Adrenal gland (tissue), 5 donors: Measurements from ENCODE around the gene ADGRF3.

ENCODE experiments used
- CTCF ChIP-seq, 6 experiments: fragments of 450-650 bp in 4 of 6; fragments of 200-600 bp in 2 of 6; sonication (generic) in 1 of 6; IDR thresholded peaks; 1 replicate in 5 of 6; 2 replicates in 1 of 6; pipeline versions ENCODE4 v1.5.1 to v1.8.0; 2016 to 2021; ENCODE audit warnings: antibody characterized with exemption in 6 of 6, mild to moderate bottlenecking in 2 of 6, moderate library complexity in 1 of 6
- POLR2A ChIP-seq, 2 donors: fragments of 450-650 bp; IDR thresholded peaks; one replicate each; pipeline ENCODE4 v1.6.1; 2017; ENCODE audit warnings: antibody characterized with exemption in 2 of 2, mild to moderate bottlenecking in 2 of 2, moderate library complexity in 1 of 2
- donor health status: DM: no; HTN: no; CAD: no.

DNA sequence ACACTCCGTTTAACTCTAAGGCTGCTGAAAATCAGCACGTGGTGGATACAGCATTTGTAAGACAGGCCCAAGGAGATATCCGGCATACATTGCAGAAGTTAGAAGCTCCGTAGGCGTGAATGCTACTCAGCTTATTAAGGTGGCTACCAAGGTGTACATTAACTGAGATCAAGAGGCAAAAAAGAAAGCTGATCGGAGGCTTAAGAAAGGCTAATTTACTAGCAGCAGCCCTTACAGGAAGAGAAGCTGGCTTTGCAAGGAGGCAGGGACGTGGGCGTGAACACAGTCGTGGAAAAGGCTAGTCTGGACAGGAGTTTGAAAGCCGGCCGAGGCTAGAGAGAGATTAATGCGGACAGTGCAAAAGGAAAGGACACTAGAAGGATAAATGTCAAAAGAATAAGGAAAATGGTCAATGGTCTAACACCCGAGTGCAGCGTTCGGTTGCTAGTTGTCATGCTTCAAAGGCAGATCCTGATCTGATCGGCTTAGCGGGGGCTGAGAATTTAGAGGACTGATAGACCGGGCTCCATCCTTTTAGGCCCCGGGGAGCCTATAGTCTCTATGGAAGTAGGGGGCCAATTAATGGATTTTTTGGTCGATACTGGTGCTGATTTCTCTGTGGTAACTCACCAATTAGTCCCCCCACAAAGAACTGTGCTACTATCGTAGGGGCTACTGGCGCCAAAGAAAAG is 46.2 kb downstream of the ADGRF3 start:
- TF ChIP-seq CTCF (IDR thresholded peaks at IDR 0.05) (no peak), POLR2A (IDR thresholded peaks at IDR 0.05) (no peak)
